Hepatocyte (in vitro differentiated cells): ENCODE results near the gene NSMCE1. TPM values are rescaled to one million over a fixed set of nuclear protein-coding genes. Genes with fewer than 3 reads are reported as not detected.

ENCODE experiments used
- DNase-seq: peaks from one replicate; pipeline ENCODE4 v3.0.0-alpha.2; 2016; ENCODE audit warnings: low spot score
- H2AFZ ChIP-seq: fragments of 200-600 bp; sonication (generic); 2 replicates; pipeline ENCODE4 v1.6.0; 2016; ENCODE audit warnings: antibody characterized with exemption, mild to moderate bottlenecking
- H3K27ac ChIP-seq: fragments of 200-600 bp; sonication (generic); 2 replicates; pipeline ENCODE4 v1.5.1; 2016; ENCODE audit warnings: mild to moderate bottlenecking
- H3K27me3 ChIP-seq: fragments of 200-600 bp; sonication (generic); 2 replicates; pipeline ENCODE4 v1.6.1; 2016
- H3K36me3 ChIP-seq: fragments of 200-600 bp; sonication (generic); replicated peaks from 2 replicates; pipeline ENCODE4 v1.5.1; 2016; ENCODE audit warnings: low read depth; ENCODE audit not compliant: insufficient read depth
- H3K4me1 ChIP-seq: fragments of 200-600 bp; sonication (generic); 2 replicates; pipeline ENCODE4 v1.5.1; 2016; ENCODE audit warnings: mild to moderate bottlenecking, moderate library complexity; ENCODE audit not compliant: insufficient read depth
- H3K4me2 ChIP-seq: fragments of 200-600 bp; sonication (generic); 2 replicates; pipeline ENCODE4 v1.6.0; 2016
- H3K4me3 ChIP-seq: fragments of 200-600 bp; sonication (generic); 2 replicates; pipeline ENCODE4 v1.5.1; 2016; ENCODE audit warnings: mild to moderate bottlenecking
- H3K79me2 ChIP-seq: fragments of 200-600 bp; sonication (generic); 2 replicates; pipeline ENCODE4 v1.6.0; 2017; ENCODE audit warnings: mild to moderate bottlenecking
- H3K9me2 ChIP-seq: fragments of 200-600 bp; sonication (generic); replicated peaks from 2 replicates; pipeline ENCODE4 v1.6.0; 2017; ENCODE audit warnings: mild to moderate bottlenecking; ENCODE audit not compliant: insufficient read depth
- H3K9me3 ChIP-seq: fragments of 200-600 bp; sonication (generic); 2 replicates; pipeline ENCODE4 v1.5.1; 2016; ENCODE audit warnings: low read depth, mild to moderate bottlenecking
- H4K20me1 ChIP-seq: fragments of 200-600 bp; sonication (generic); 2 replicates; pipeline ENCODE4 v1.6.0; 2016; ENCODE audit warnings: mild to moderate bottlenecking; ENCODE audit not compliant: insufficient read depth, poor library complexity, severe bottlenecking
- EZH2 ChIP-seq: fragments of 200-600 bp; sonication (generic); IDR thresholded peaks from 2 replicates; pipeline ENCODE4 v1.6.1; 2016; ENCODE audit warnings: antibody characterized with exemption, mild to moderate bottlenecking, borderline replicate concordance
- EZH2phosphoT487 ChIP-seq: fragments of 200-600 bp; sonication (generic); IDR thresholded peaks from one replicate; pipeline ENCODE4 v1.6.1; 2018; ENCODE audit warnings: antibody characterized with exemption, mild to moderate bottlenecking, low read depth, moderate library complexity; ENCODE audit not compliant: unreplicated experiment, severe bottlenecking
- WGBS: methylation state at CpG from one replicate; pipeline ENCODE4 v1.1.6; 2016; ENCODE audit warnings: low lambda C conversion rate; ENCODE audit errors: missing lambda C conversion rate; 5-methylcytosine and 5-hydroxymethylcytosine counted together
- polyA plus RNA-seq: library from polyadenylated mRNA; unstranded; fragments of >200 nt; fragmentation: Nextera tagmentation; extraction: Ambion mirVana; gene quantifications from 2 replicates; pipeline ENCODE4 v1.2.1, GENCODE V29; 2016
- total RNA-seq: library from RNA; depleted of rRNA; stranded (reverse); fragments of >200 nt; gene quantifications from 2 replicates; pipeline ENCODE4 v1.2.3, GENCODE V29; 2014
- TF ChIP-seq, protein P1 (sequence below): fragments of 200-600 bp; sonication (generic); IDR thresholded peaks from 2 replicates; pipeline ENCODE4 v1.5.1; 2016; ENCODE audit warnings: antibody characterized with exemption, mild to moderate bottlenecking; ENCODE audit not compliant: poor library complexity

The NSMCE1 gene
- total and polyA plus RNA-seq, 2 experiments from 2014 or later: 35.0 to 58.2 TPM

DNA sequence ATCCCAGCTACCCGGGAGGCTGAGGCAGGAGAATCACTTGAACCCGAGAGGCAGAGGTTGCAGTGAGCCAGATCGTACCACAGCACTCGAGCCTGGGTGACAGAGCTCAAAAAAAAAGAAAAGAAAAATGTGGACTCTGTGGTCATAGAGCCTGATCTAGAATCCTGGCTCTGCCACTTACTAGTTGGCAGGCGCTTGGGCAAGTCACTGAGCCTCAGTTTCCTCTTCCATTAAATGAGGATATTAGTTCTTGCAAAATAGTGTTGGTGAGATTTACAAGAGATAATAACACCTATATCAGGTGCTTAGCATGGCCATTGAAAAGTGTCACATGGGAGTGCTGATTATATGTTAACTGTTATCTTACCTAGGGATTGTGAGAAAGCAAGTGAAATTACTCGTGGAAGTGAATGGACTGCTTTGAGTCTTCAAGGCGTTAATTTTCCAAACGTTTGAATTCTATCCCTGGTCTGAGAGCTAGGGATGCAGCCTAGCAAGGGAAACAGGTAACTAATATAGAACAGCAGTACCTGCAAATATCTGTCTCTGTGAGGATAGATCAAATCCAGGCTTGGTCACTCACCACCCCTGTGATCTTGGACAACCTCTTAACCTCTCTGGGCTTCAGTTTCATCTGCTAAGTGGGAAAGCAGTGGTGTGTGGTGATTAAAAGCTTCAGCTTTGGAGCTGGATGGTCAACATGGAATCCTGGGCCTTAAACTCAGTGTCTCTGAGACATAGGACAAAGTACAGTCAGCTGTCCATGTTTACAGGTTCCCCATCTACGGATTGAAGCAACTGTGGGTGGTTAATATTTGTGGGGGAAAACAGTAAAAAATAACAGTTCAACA is 953 bp upstream of the NSMCE1 start:
- H3K4me2 ChIP-seq: peak overlapping the region; percentile 87
- peaks cover 16% of the 10 kb centered on the region for H3K4me1 ChIP-seq
- H3K4me3 ChIP-seq: no peak overlapping the region
- no peaks in the 10 kb centered on the region for H3K9me2 ChIP-seq
- H3K79me2 ChIP-seq: peaks cover 7% of the 10 kb centered on the region
- H3K27me3 ChIP-seq: no peaks in the 10 kb centered on the region
- no peaks in the 10 kb centered on the region for H4K20me1 ChIP-seq
- 79% methylated on average over 9 of the region's 9 CpGs for WGBS
- no peaks in the 10 kb centered on the region for H3K36me3 ChIP-seq
- DNase-seq: no peak
- H3K9me3 ChIP-seq: no peaks in the 10 kb centered on the region
- TF ChIP-seq EZH2 (no peak), EZH2phosphoT487 (no peak)
- TF ChIP-seq, protein P1, sequence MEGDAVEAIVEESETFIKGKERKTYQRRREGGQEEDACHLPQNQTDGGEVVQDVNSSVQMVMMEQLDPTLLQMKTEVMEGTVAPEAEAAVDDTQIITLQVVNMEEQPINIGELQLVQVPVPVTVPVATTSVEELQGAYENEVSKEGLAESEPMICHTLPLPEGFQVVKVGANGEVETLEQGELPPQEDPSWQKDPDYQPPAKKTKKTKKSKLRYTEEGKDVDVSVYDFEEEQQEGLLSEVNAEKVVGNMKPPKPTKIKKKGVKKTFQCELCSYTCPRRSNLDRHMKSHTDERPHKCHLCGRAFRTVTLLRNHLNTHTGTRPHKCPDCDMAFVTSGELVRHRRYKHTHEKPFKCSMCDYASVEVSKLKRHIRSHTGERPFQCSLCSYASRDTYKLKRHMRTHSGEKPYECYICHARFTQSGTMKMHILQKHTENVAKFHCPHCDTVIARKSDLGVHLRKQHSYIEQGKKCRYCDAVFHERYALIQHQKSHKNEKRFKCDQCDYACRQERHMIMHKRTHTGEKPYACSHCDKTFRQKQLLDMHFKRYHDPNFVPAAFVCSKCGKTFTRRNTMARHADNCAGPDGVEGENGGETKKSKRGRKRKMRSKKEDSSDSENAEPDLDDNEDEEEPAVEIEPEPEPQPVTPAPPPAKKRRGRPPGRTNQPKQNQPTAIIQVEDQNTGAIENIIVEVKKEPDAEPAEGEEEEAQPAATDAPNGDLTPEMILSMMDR: no peak
- peak overlapping the region; percentile 87 for H3K27ac ChIP-seq
- peak overlapping the region; percentile 96 for H2AFZ ChIP-seq

DNA sequence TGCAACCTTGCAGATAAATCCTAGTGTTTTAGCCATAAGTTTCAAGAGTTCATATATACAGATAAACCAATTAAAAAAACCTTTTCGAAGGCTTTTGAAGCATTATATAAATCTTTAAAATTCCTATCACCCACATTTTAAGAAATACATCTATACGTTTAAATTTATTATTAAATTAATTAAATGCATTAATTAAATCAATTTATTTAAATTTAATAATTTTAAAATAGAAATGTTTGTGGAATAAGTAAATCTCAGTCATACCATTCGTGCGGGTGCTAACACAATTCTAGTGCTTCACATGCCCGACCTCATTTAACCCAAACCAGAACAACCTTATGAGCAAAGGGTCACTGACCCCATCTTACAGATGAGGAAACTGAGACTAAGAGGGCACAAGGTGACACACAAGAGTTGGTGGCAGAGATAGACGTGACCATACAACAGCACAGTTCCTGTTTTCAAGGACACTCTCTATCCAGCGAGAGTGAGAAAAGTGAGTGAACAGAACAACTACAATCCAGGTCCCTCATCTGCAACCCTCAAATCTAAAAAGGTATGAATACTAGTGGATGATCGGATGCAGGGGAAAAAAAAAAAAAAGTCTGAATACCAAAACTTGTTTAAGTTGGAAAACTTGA is 1.4 kb downstream of the NSMCE1 start:
- no peak overlapping the region for H3K27ac ChIP-seq
- peaks cover 10% of the 10 kb centered on the region for H3K4me1 ChIP-seq
- WGBS: 89% methylated on average over 8 of the region's 8 CpGs
- H3K4me2 ChIP-seq: no peak overlapping the region
- DNase-seq: no peak
- H3K4me3 ChIP-seq: no peak overlapping the region
- H4K20me1 ChIP-seq: no peaks in the 10 kb centered on the region
- H2AFZ ChIP-seq: no peak overlapping the region
- no peaks in the 10 kb centered on the region for H3K36me3 ChIP-seq
- H3K27me3 ChIP-seq: no peaks in the 10 kb centered on the region
- TF ChIP-seq EZH2 (no peak), EZH2phosphoT487 (no peak)
- TF ChIP-seq, protein P1: no peak
- no peaks in the 10 kb centered on the region for H3K9me3 ChIP-seq
- H3K9me2 ChIP-seq: no peaks in the 10 kb centered on the region
- peaks cover 7% of the 10 kb centered on the region for H3K79me2 ChIP-seq

GRCh38 chr16:27265982-27266381 is 2.6 kb downstream of the NSMCE1 start:
- Histone ChIP-seq H3K9me2 (no peaks in the 10 kb centered on the region), H3K4me1 (peaks cover 10% of the 10 kb centered on the region), H3K9me3 (no peaks in the 10 kb centered on the region), H3K4me2 (no peak overlapping the region), H3K4me3 (no peak overlapping the region), H3K36me3 (no peaks in the 10 kb centered on the region), H3K27ac (no peak overlapping the region), H3K27me3 (no peaks in the 10 kb centered on the region), H2AFZ (no peak overlapping the region), H4K20me1 (no peaks in the 10 kb centered on the region), H3K79me2 (peaks cover 7% of the 10 kb centered on the region)
- TF ChIP-seq EZH2phosphoT487: no peak
- no peak for TF ChIP-seq EZH2
- TF ChIP-seq, protein P1: no peak
- DNase-seq: no peak
- WGBS: 93% methylated on average over 1 of the region's 1 CpG
